H1 (cell line): ENCODE data around the gene ROR1. TPM values are rescaled to one million over a fixed set of nuclear protein-coding genes. Genes with fewer than 3 reads are reported as not detected.

Source experiments
- CTCF ChIA-PET: fragments of 300-600 bp; sonication (Branson Sonifier 250); formaldehyde crosslinking; loops from one replicate; lab custom pipeline; 2021; ENCODE audit not compliant: partially characterized antibody; lab: Charles Lee
- POLR2A ChIA-PET: fragments of 300-600 bp; sonication (Branson Sonifier 250); formaldehyde crosslinking; loops from one replicate; lab custom pipeline; 2021; ENCODE audit warnings: inconsistent platforms; ENCODE audit not compliant: partially characterized antibody; lab: Charles Lee
- DNase-seq, 2 experiments: peaks; one replicate each; pipeline versions ENCODE4 v3.0.0 to v3.0.0-alpha.2; 2010 to 2022; ENCODE audit warnings: low spot score in 2 of 2, low read depth in 1 of 2, mixed read lengths in 1 of 2
- FAIRE-seq: peaks from 2 replicates; lab custom pipeline; 2011; peaks lifted over from hg19 to GRCh38; lab: Jason Lieb, UNC
- H2AFZ ChIP-seq: 2 replicates; pipeline ENCODE4 v1.8.1; 2012; ENCODE audit warnings: low read length, inconsistent platforms
- H2AK5ac ChIP-seq: 2 replicates; pipeline ENCODE4 v1.6.1; 2013; ENCODE audit warnings: low read depth, low read length
- H2BK120ac ChIP-seq: replicated peaks from 2 replicates; pipeline ENCODE3; 2013; ENCODE audit warnings: low read depth, low read length, inconsistent platforms
- H2BK12ac ChIP-seq: 2 replicates; pipeline ENCODE4 v1.6.1; 2013; ENCODE audit warnings: low read depth, low read length
- H2BK15ac ChIP-seq: 2 replicates; pipeline ENCODE4 v1.6.1; 2013; ENCODE audit warnings: low read length
- H2BK20ac ChIP-seq: 2 replicates; pipeline ENCODE4 v1.6.1; 2013; ENCODE audit warnings: low read length
- H2BK5ac ChIP-seq: 2 replicates; pipeline ENCODE4 v1.6.1; 2013; ENCODE audit warnings: low read depth, low read length
- H3K14ac ChIP-seq: 2 replicates; pipeline ENCODE4 v1.6.1; 2013; ENCODE audit warnings: inconsistent platforms; ENCODE audit not compliant: insufficient read length
- H3K18ac ChIP-seq: 2 replicates; pipeline ENCODE4 v1.6.1; 2013; ENCODE audit warnings: low read length; ENCODE audit errors: extremely low read depth
- H3K23ac ChIP-seq: 2 replicates; pipeline ENCODE4 v1.6.1; 2013; ENCODE audit warnings: inconsistent platforms; ENCODE audit not compliant: insufficient read length
- H3K23me2 ChIP-seq: 2 replicates; pipeline ENCODE4 v1.6.1; 2013; ENCODE audit warnings: low read depth, low read length
- H3K27ac ChIP-seq: 2 replicates; pipeline ENCODE4 v1.6.1; 2011; ENCODE audit warnings: low read depth, low read length, inconsistent platforms
- H3K27me3 ChIP-seq, 4 experiments: replicated peaks in 1 of 4; 1 replicate in 1 of 4; 2 replicates in 3 of 4; pipeline versions ENCODE4 v1.6.1 to v1.8.1; 2011 to 2013; ENCODE audit warnings: low read length in 3 of 4, mild to moderate bottlenecking in 3 of 4, inconsistent platforms in 2 of 4, mixed read lengths in 2 of 4, moderate library complexity in 1 of 4; ENCODE audit not compliant: control insufficient read depth in 3 of 4, insufficient read depth in 3 of 4; ENCODE audit errors: extremely low read depth in 1 of 4
- H3K36me3 ChIP-seq, 4 experiments: 2 replicates each; pipeline versions ENCODE4 v1.6.1 to v1.8.1; 2011 to 2013; ENCODE audit warnings: mild to moderate bottlenecking in 4 of 4, low read length in 3 of 4, moderate library complexity in 2 of 4, control low read depth in 1 of 4, inconsistent platforms in 1 of 4; ENCODE audit not compliant: insufficient read depth in 4 of 4, control insufficient read depth in 2 of 4
- H3K4ac ChIP-seq: replicated peaks from 2 replicates; pipeline ENCODE3; 2013; ENCODE audit warnings: low read length, low read depth, mixed read lengths, inconsistent platforms; ENCODE audit not compliant: insufficient read length
- H3K4me1 ChIP-seq, 4 experiments: replicated peaks in 1 of 4; 1 replicate in 1 of 4; 2 replicates in 3 of 4; pipeline versions ENCODE4 v1.6.1 to v1.8.1; 2011 to 2013; ENCODE audit warnings: low read length in 3 of 4, inconsistent platforms in 2 of 4, mixed read lengths in 1 of 4; ENCODE audit not compliant: insufficient read depth in 4 of 4, control insufficient read depth in 3 of 4
- H3K4me2 ChIP-seq, 2 experiments: 2 replicates each; pipeline versions ENCODE4 v1.6.1 to v1.8.1; 2011 to 2013; ENCODE audit warnings: low read depth in 2 of 2, low read length in 2 of 2, control low read depth in 1 of 2, inconsistent platforms in 1 of 2, mild to moderate bottlenecking in 1 of 2; ENCODE audit not compliant: insufficient read depth in 1 of 2
- H3K4me3 ChIP-seq, 4 experiments: fragments of 200-600, 300-600 bp in 1 of 4; sonication (generic), shearing (Covaris generic), sonication (Bioruptor Twin) in 1 of 4; 2 replicates each; pipeline versions ENCODE4 v1.5.1 to v1.8.1; 2011 to 2016; ENCODE audit warnings: low read length in 4 of 4, low read depth in 3 of 4, control low read depth in 2 of 4, inconsistent platforms in 2 of 4, mild to moderate bottlenecking in 2 of 4, mixed read lengths in 1 of 4, moderate library complexity in 1 of 4; ENCODE audit not compliant: insufficient read depth in 2 of 4; ENCODE audit errors: extremely low read depth in 1 of 4
- H3K56ac ChIP-seq: replicated peaks from 2 replicates; pipeline ENCODE3; 2013; ENCODE audit warnings: low read depth, mild to moderate bottlenecking, mixed read lengths, low read length, inconsistent platforms; ENCODE audit not compliant: insufficient read length
- H3K79me1 ChIP-seq: 2 replicates; pipeline ENCODE4 v1.6.1; 2013; ENCODE audit warnings: low read depth, low read length, control low read depth
- H3K79me2 ChIP-seq, 2 experiments: 2 replicates each; pipeline versions ENCODE4 v1.6.1 to v1.8.1; 2012 to 2013; ENCODE audit warnings: low read length in 2 of 2, mild to moderate bottlenecking in 2 of 2, inconsistent platforms in 1 of 2; ENCODE audit not compliant: insufficient read depth in 2 of 2, control insufficient read depth in 1 of 2
- H3K9ac ChIP-seq, 4 experiments: replicated peaks in 1 of 4; 1 replicate in 1 of 4; 2 replicates in 3 of 4; pipeline versions ENCODE4 v1.6.1 to v1.8.1; 2011 to 2013; ENCODE audit warnings: low read depth in 3 of 4, low read length in 3 of 4, control low read depth in 2 of 4, mild to moderate bottlenecking in 2 of 4, moderate library complexity in 2 of 4, inconsistent platforms in 1 of 4; ENCODE audit errors: extremely low read depth in 1 of 4
- H3K9me3 ChIP-seq, 2 experiments: 2 replicates each; pipeline versions ENCODE4 v1.6.1 to v1.8.1; 2012 to 2013; ENCODE audit warnings: mild to moderate bottlenecking in 2 of 2, moderate library complexity in 2 of 2, control low read depth in 1 of 2, inconsistent platforms in 1 of 2, low read depth in 1 of 2, low read length in 1 of 2, mixed read lengths in 1 of 2; ENCODE audit not compliant: insufficient read depth in 2 of 2
- H4K20me1 ChIP-seq, 2 experiments: replicated peaks in 1 of 2; 2 replicates each; pipeline versions ENCODE3 to v1.8.1; 2011 to 2013; ENCODE audit warnings: inconsistent platforms in 2 of 2, low read length in 2 of 2, mild to moderate bottlenecking in 1 of 2; ENCODE audit not compliant: insufficient read depth in 2 of 2, control insufficient read depth in 1 of 2
- H4K5ac ChIP-seq: 2 replicates; pipeline ENCODE4 v1.6.1; 2013; ENCODE audit warnings: low read length, low read depth, mixed read lengths, inconsistent platforms; ENCODE audit not compliant: insufficient read length
- H4K8ac ChIP-seq: 2 replicates; pipeline ENCODE4 v1.8.0; 2013; ENCODE audit warnings: mild to moderate bottlenecking, moderate library complexity, low read length, inconsistent platforms; ENCODE audit not compliant: insufficient read depth; ENCODE audit errors: extremely low read depth
- H4K91ac ChIP-seq: replicated peaks from 2 replicates; pipeline ENCODE3; 2013; ENCODE audit warnings: low read length, mixed read lengths, inconsistent platforms; ENCODE audit not compliant: insufficient read length
- ATF3 ChIP-seq: IDR thresholded peaks from 2 replicates; pipeline ENCODE4 v1.6.1; 2011; ENCODE audit warnings: low read depth, mild to moderate bottlenecking, low read length; ENCODE audit not compliant: insufficient read depth
- CREB1 ChIP-seq: IDR thresholded peaks from 2 replicates; pipeline ENCODE4 v1.6.1; 2012; ENCODE audit warnings: inconsistent platforms
- CTBP2 ChIP-seq: IDR thresholded peaks from 2 replicates; pipeline ENCODE4 v1.7.0; 2011; ENCODE audit warnings: borderline replicate concordance, mild to moderate bottlenecking, moderate library complexity, mixed read lengths, low read length; ENCODE audit not compliant: insufficient read depth, insufficient read length
- EP300 ChIP-seq, 2 experiments: IDR thresholded peaks; 1 replicate in 1 of 2; 2 replicates in 1 of 2; pipeline ENCODE4 v1.6.1; 2011 to 2012; ENCODE audit warnings: low read depth in 2 of 2, low read length in 2 of 2, mild to moderate bottlenecking in 2 of 2, borderline replicate concordance in 1 of 2, inconsistent platforms in 1 of 2, moderate library complexity in 1 of 2
- EZH2 ChIP-seq: fragments of 200-600 bp; sonication (generic); IDR thresholded peaks from 2 replicates; pipeline ENCODE4 v1.7.1; 2012; ENCODE audit warnings: low read depth, mild to moderate bottlenecking, moderate library complexity, low read length, inconsistent platforms; ENCODE audit not compliant: severe bottlenecking
- GABPA ChIP-seq: IDR thresholded peaks from 2 replicates; pipeline ENCODE4 v1.6.1; 2011; ENCODE audit warnings: mild to moderate bottlenecking, low read length, moderate library complexity, borderline replicate concordance; ENCODE audit not compliant: insufficient read depth
- MAX ChIP-seq: IDR thresholded peaks from 2 replicates; pipeline ENCODE4 v1.6.1; 2012; ENCODE audit warnings: inconsistent platforms
- POLR2AphosphoS5 ChIP-seq: IDR thresholded peaks from 2 replicates; pipeline ENCODE4 v1.6.1; 2011; ENCODE audit warnings: low read depth, low read length
- RBBP5 ChIP-seq: IDR thresholded peaks from 2 replicates; pipeline ENCODE4 v1.7.1; 2012; ENCODE audit warnings: low read depth, mild to moderate bottlenecking, inconsistent platforms, low read length, moderate library complexity, borderline replicate concordance
- SP1 ChIP-seq: IDR thresholded peaks from 2 replicates; pipeline ENCODE4 v1.6.1; 2011; ENCODE audit warnings: low read depth, low read length
- ZNF274 ChIP-seq: IDR thresholded peaks from 2 replicates; pipeline ENCODE4 v1.7.0; 2012; ENCODE audit warnings: low read length, borderline replicate concordance; ENCODE audit errors: extremely low read depth
- WGBS, 2 experiments: shearing (Covaris generic) in 1 of 2; methylation state at CpG; one replicate each; pipeline versions ENCODE4 v1.1.6 to v1.1.7; 2013 to 2015; ENCODE audit warnings: low lambda C conversion rate in 2 of 2, mixed read lengths in 2 of 2, inconsistent platforms in 1 of 2, low coverage in 1 of 2, missing lambda C conversion rate in 1 of 2; ENCODE audit not compliant: insufficient replicate concordance in 2 of 2, insufficient coverage in 1 of 2, insufficient read length in 1 of 2; ENCODE audit errors: extremely low coverage in 1 of 2, missing lambda C conversion rate in 1 of 2; 5-methylcytosine and 5-hydroxymethylcytosine counted together
- polyA plus RNA-seq, 7 experiments: library from polyadenylated mRNA; depleted of rRNA in 3 of 7; stranded (reverse) in 5 of 7; unstranded in 2 of 7; fragments of >200 nt in 5 of 7; fragments of 200-250 nt in 2 of 7; gene quantifications; 1 replicate in 5 of 7; 2 replicates in 1 of 7; 4 replicates in 1 of 7; pipeline versions ENCODE4 v1.2.1 to v1.2.3, GENCODE V29; 2011 to 2013; ENCODE audit warnings: missing spikeins in 2 of 7, mixed read lengths in 2 of 7
- total RNA-seq: library from RNA; stranded (reverse); fragmentation: NEBNext Ultra II Directional; extraction: Animal tissue kit (Norgen Biotek cat#: 25700); gene quantifications from 2 replicates; pipeline ENCODE4 v1.2.1, GENCODE V29; 2021

Gene ROR1
- total and polyA plus RNA-seq, 2 of the 8 experiments (the other 6 are each of a cell fraction or from before 2014, with no cell fraction given): 33.6 to 73.6 TPM

GRCh38 chr1:63810936-63811469 lies 37.2 kb downstream of the ROR1 start:
- Histone ChIP-seq H2BK120ac (no peak overlapping the region), H3K56ac (no peak overlapping the region), H3K14ac (no peak overlapping the region), H2BK20ac (no peak overlapping the region), H3K79me2 (peaks cover 45 to 100% of the 10 kb centered on the region in 2 experiments), H2BK5ac (no peak overlapping the region), H3K27ac (no peak overlapping the region), H3K4ac (no peak overlapping the region), H2BK12ac (no peak overlapping the region), H2AFZ (no peak overlapping the region), H2BK15ac (no peak overlapping the region), H3K9me3 (peaks cover 19 to 24% of the 10 kb centered on the region in 2 experiments; a peak in 3 of 4 replicates), H4K8ac (no peak overlapping the region), H3K27me3 (no peaks in the 10 kb centered on the region), H3K23me2 (no peaks in the 10 kb centered on the region), H3K4me3 (no peak overlapping the region), H3K23ac (no peak overlapping the region), H2AK5ac (no peak overlapping the region), H3K9ac (no peak overlapping the region), H4K5ac (no peak overlapping the region), H3K4me2 (no peak overlapping the region), H3K18ac (no peak overlapping the region), H3K4me1 (peaks cover 0 to 11% (median 3%) of the 10 kb centered on the region in 4 experiments; a peak in 2 of 7 replicates), H4K20me1 (peaks cover 6 to 10% of the 10 kb centered on the region in 2 experiments), H3K36me3 (peaks cover 0 to 24% (median 2%) of the 10 kb centered on the region in 4 experiments; a peak in 4 of 8 replicates), H3K79me1 (peaks cover 10% of the 10 kb centered on the region), H4K91ac (no peak overlapping the region)
- WGBS, 2 experiments: 86% methylated on average over 3 of the region's 3 CpGs; no CpG with 5 or more reads in 1 of the 2 experiments
- DNase-seq (no peak), FAIRE-seq (no peak)
- POLR2A ChIA-PET: interaction anchor here (0.9 to 1.4 kb wide), 6 partner anchors 12 to 98 kb away, joined by 3 to 5 read pairs (median 3); no protein-coding TSS in a partner anchor
- CTCF ChIA-PET: interaction anchor here (0.7 to 1.8 kb wide), 4 partner anchors 13 to 58 kb away, joined by 3 to 5 read pairs (median 4); no protein-coding TSS in a partner anchor
- TF ChIP-seq POLR2AphosphoS5: no peak
- TF ChIP-seq EP300 (IDR thresholded peaks at IDR 0.05; ENCODE audit: borderline replicate concordance in 1 of 2, low read depth in 2 of 2, low read length in 2 of 2): no peak
- TF ChIP-seq ATF3: no peak
- TF ChIP-seq SP1: no peak
- TF ChIP-seq MAX: no peak
- no peak for TF ChIP-seq ZNF274
- no peak for TF ChIP-seq CREB1
- TF ChIP-seq GABPA: no peak
- no peak for TF ChIP-seq CTBP2
- TF ChIP-seq EZH2: no peak
- no peak for TF ChIP-seq RBBP5
